ENCODE measurements around the gene P4HA2.

P4HA2 gene

DNA sequence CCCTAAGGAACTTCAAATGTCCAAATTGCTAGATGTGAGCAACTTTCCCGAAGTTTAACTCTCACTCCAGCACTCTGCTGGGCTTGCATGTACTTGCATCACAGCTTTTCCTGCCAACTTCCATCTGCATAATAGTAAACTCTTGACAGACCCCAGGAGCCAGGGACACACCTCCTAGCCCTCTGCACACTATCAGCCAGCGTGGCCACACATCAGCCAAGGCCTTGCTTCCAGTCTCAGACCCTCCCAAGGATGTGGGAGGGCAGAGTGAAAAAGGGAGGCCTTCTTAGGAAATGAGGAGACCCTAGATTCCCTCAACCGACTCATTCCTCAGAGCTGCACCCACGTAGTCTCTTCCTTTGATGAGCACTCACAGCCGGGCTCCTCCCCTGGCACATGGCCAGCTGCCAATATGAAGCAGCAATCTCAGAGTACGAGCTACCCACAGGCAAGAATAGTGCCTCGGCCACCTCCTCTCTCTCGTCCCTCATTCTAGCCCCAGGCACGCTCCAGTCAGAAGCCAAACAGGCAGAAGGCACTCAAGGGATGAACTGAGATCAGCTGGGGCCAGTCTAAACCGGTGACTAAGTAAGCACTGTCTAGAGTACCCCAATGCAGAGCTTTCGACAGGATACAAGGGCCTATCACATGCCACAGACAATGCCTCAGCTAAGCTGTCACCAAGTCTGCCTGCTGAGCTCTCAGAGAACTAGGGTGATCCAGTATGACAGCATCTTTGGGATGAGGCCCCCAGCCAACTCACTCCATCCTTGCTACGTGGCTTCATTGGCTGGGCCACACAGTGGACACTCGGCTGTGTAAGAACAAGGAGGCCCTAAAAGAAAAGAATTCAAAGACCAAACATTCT, 2.3 kb downstream of the P4HA2 start:
- peak; percentile 88 for DNase-seq (ENCODE audit: low read depth)
- peak overlapping the region; percentile 10 for H3K4me3 ChIP-seq (ENCODE audit: control insufficient read depth, low read depth, low read length)
- TF ChIP-seq CTCF (conservative IDR thresholded peaks at IDR 0.05; ENCODE audit: control insufficient read depth, insufficient read depth, low read depth, low read length), result no peak

- H3K4me3 ChIP-seq (ENCODE audit: control insufficient read depth, low read depth, low read length), result peak overlapping the region; percentile 10
- DNase-seq (ENCODE audit: low read depth), result peak; percentile 31
- no peak for TF ChIP-seq CTCF (conservative IDR thresholded peaks at IDR 0.05; ENCODE audit: control insufficient read depth, insufficient read depth, low read depth, low read length)
Measured at GRCh38 chr5:132224716-132225115, 2.9 kb downstream of the P4HA2 start.

- no peak for TF ChIP-seq CTCF (conservative IDR thresholded peaks at IDR 0.05; ENCODE audit: control insufficient read depth, insufficient read depth, low read depth, low read length)
- H3K4me3 ChIP-seq (ENCODE audit: control insufficient read depth, low read depth, low read length), result no peak overlapping the region
- no peak for DNase-seq (ENCODE audit: low read depth)
Measured at GRCh38 chr5:132223861-132224260, 3.8 kb downstream of the P4HA2 start.

DNA sequence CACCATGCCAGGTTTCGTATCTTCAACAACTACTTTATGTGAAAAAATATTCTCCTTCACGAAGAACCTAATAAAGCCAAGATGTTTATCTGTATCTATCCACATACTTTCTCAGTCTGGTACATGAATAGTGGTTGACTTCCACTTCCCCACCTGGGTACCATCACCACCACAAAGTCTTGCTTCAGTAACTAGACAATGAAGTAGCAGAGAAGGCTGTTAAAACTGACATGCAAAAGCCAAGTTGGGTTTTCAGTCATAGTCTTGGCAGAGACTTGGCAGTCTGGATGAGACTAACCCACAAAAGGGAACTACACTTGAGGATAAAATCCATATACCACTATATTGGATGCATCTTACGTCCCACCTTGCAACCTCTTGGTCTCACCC, 5.0 kb downstream of the P4HA2 start:
- no peak for DNase-seq (ENCODE audit: low read depth)

GRCh38 chr5:132221781-132222648, 5.6 kb downstream of the P4HA2 start:
- peak; percentile 26 for TF ChIP-seq CTCF (conservative IDR thresholded peaks at IDR 0.05; ENCODE audit: control insufficient read depth, insufficient read depth, low read depth, low read length)
- no peak overlapping the region for H3K4me3 ChIP-seq (ENCODE audit: control insufficient read depth, low read depth, low read length)
- peak; percentile 86 for DNase-seq (ENCODE audit: low read depth)

More for the DNA sequence above, 5.0 kb downstream of the P4HA2 start:
- no peak for TF ChIP-seq CTCF (conservative IDR thresholded peaks at IDR 0.05; ENCODE audit: control insufficient read depth, insufficient read depth, low read depth, low read length)
- H3K4me3 ChIP-seq (ENCODE audit: control insufficient read depth, low read depth, low read length), result no peak overlapping the region

DNA sequence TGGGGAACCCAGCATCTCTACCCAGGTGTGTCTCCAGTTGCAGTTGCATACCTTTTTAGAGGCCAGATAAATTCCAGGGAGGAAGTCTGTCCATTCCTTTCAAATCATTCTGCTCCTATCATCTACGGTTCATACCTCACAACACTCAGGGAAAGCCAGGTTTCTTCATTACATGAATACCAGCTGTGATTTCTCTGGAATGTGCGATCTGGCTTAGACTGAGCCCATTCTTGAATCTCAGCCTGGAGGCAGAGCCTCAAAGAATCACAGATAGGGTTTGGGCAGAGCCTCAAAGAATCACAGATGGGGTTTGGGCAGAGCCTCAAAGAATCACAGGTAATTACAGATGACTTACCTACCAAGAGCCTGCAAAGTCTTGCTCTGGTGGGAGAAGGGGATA, 7.2 kb downstream of the P4HA2 start:
- TF ChIP-seq CTCF (conservative IDR thresholded peaks at IDR 0.05; ENCODE audit: control insufficient read depth, insufficient read depth, low read depth, low read length), result no peak
- no peak for DNase-seq (ENCODE audit: low read depth)

More for the DNA sequence above, 7.2 kb downstream of the P4HA2 start:
- H3K4me3 ChIP-seq (ENCODE audit: control insufficient read depth, low read depth, low read length), result no peak overlapping the region

Data from fibroblast of mammary gland (primary cell).